Measurements from ENCODE around the gene LY6G6C.

LY6G6C gene

GRCh38 chr6:31737991-31738979, 16.7 kb upstream of the LY6G6C start:
- TF ChIP-seq RAD21 (IDR thresholded peaks at IDR 0.05; ENCODE audit: low read depth) (peak; percentile 50; the same call in 1 of the 2 replicates), EGR1 (IDR thresholded peaks at IDR 0.05) (no peak)

DNA sequence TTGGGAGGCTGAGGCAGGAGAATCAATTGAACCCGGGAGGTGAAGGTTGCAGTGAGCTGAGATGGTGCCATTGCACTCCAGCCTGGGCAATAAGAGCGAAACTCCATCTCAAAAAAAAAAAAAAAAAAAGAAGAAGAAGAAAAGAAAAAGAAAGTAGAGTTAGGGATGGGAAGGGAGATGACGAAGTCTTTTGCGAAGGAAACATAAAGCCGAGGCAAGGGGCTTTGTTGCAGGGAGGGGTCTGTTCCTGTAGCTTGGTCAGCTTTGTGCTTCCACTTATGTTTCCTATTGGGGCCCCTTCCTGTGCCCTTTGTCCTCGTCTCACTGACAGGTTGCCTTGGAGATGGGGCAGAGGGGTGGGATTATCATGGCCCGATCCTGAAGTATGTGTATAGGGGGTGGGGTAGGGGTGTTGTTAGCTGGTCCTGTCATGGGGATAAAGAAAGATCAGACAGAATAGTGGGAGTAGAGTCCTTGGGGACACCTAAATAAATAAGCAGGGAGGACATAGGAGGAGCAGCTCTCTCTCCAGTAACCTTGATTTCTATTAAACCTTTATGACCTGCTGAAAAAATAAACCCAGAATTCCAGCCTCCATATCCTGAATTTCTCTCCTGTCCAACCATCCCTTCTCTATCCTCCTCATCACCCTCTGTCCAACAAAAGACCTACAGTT, 15.9 kb upstream of the LY6G6C start:
- no peak for TF ChIP-seq NFIC (IDR thresholded peaks at IDR 0.05)
- no peak for TF ChIP-seq CEBPB (IDR thresholded peaks at IDR 0.05)
- TF ChIP-seq MAX (IDR thresholded peaks at IDR 0.05) = no peak
- no peak for TF ChIP-seq TAF1 (IDR thresholded peaks at IDR 0.05; ENCODE audit: low read depth)

- TF ChIP-seq, protein P1, sequence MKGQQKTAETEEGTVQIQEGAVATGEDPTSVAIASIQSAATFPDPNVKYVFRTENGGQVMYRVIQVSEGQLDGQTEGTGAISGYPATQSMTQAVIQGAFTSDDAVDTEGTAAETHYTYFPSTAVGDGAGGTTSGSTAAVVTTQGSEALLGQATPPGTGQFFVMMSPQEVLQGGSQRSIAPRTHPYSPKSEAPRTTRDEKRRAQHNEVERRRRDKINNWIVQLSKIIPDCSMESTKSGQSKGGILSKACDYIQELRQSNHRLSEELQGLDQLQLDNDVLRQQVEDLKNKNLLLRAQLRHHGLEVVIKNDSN (IDR thresholded peaks at IDR 0.05) = no peak
- TF ChIP-seq ZBTB7A (IDR thresholded peaks at IDR 0.05; ENCODE audit: low read depth) (no peak), TCF12 (IDR thresholded peaks at IDR 0.05; ENCODE audit: low read depth) (no peak), NFIC (IDR thresholded peaks at IDR 0.05) (no peak), REST (IDR thresholded peaks at IDR 0.05; ENCODE audit: low read depth) (no peak), CEBPB (IDR thresholded peaks at IDR 0.05) (no peak), TAF1 (IDR thresholded peaks at IDR 0.05; ENCODE audit: low read depth) (no peak), RAD21 (IDR thresholded peaks at IDR 0.05; ENCODE audit: low read depth) (no peak), CREB1 (IDR thresholded peaks at IDR 0.05; ENCODE audit: low read depth) (no peak), TEAD4 (IDR thresholded peaks at IDR 0.05) (no peak), EGR1 (IDR thresholded peaks at IDR 0.05) (no peak), MAX (IDR thresholded peaks at IDR 0.05) (no peak), EP300 (IDR thresholded peaks at IDR 0.05; ENCODE audit: borderline replicate concordance) (no peak), FOXM1 (IDR thresholded peaks at IDR 0.05; ENCODE audit: borderline replicate concordance, low read depth) (no peak), YY1 (IDR thresholded peaks at IDR 0.05; ENCODE audit: low read depth) (no peak)
These were observed 15.3 kb upstream of the LY6G6C start for GRCh38 chr6:31736768-31737314.

GRCh38 chr6:31736021-31736767, 14.6 kb upstream of the LY6G6C start, which contains the start of gene CLIC1:
CLIC1 (minus strand) TSS chr6:31736530; CDS start chr6:31736300, 230 bp downstream.
- no peak for TF ChIP-seq EP300 (IDR thresholded peaks at IDR 0.05; ENCODE audit: borderline replicate concordance)
- TF ChIP-seq ZBTB7A (IDR thresholded peaks at IDR 0.05; ENCODE audit: low read depth) = no peak
- peak; percentile 83 for TF ChIP-seq MAX (IDR thresholded peaks at IDR 0.05)
- no peak for TF ChIP-seq NFIC (IDR thresholded peaks at IDR 0.05)
- no peak for TF ChIP-seq RAD21 (IDR thresholded peaks at IDR 0.05; ENCODE audit: low read depth)
- TF ChIP-seq, protein P1 (IDR thresholded peaks at IDR 0.05) = no peak
- TF ChIP-seq FOXM1 (IDR thresholded peaks at IDR 0.05; ENCODE audit: borderline replicate concordance, low read depth) = no peak
- no peak for TF ChIP-seq REST (IDR thresholded peaks at IDR 0.05; ENCODE audit: low read depth)
- no peak for TF ChIP-seq CEBPB (IDR thresholded peaks at IDR 0.05)
- TF ChIP-seq EGR1 (IDR thresholded peaks at IDR 0.05) = no peak
- TF ChIP-seq YY1 (IDR thresholded peaks at IDR 0.05; ENCODE audit: low read depth) = peak; percentile 58; the same call in 1 of the 2 replicates
- peak; percentile 71 for TF ChIP-seq TAF1 (IDR thresholded peaks at IDR 0.05; ENCODE audit: low read depth)
- no peak for TF ChIP-seq CREB1 (IDR thresholded peaks at IDR 0.05; ENCODE audit: low read depth)
- no peak for TF ChIP-seq TCF12 (IDR thresholded peaks at IDR 0.05; ENCODE audit: low read depth)
- no peak for TF ChIP-seq TEAD4 (IDR thresholded peaks at IDR 0.05)
